SU-DHL-6 (cell line): Measurements from ENCODE around the gene ZCCHC3.

ENCODE experiments used
- EZH2phosphoT487 ChIP-seq: fragments of 200-600 bp; sonication (generic), shearing (Covaris generic); conservative IDR thresholded peaks from 2 replicates; pipeline ENCODE4 v1.6.1; 2018; ENCODE audit warnings: mild to moderate bottlenecking, antibody characterized with exemption, low read length, moderate library complexity, mixed read lengths
- TF ChIP-seq, protein P1 (sequence below): fragments of 200-600 bp; sonication (generic); IDR thresholded peaks from one replicate; pipeline ENCODE4 v1.5.1; 2017; ENCODE audit warnings: antibody characterized with exemption, mild to moderate bottlenecking, low read length, moderate library complexity; ENCODE audit not compliant: insufficient read depth, poor library complexity, severe bottlenecking

DNA sequence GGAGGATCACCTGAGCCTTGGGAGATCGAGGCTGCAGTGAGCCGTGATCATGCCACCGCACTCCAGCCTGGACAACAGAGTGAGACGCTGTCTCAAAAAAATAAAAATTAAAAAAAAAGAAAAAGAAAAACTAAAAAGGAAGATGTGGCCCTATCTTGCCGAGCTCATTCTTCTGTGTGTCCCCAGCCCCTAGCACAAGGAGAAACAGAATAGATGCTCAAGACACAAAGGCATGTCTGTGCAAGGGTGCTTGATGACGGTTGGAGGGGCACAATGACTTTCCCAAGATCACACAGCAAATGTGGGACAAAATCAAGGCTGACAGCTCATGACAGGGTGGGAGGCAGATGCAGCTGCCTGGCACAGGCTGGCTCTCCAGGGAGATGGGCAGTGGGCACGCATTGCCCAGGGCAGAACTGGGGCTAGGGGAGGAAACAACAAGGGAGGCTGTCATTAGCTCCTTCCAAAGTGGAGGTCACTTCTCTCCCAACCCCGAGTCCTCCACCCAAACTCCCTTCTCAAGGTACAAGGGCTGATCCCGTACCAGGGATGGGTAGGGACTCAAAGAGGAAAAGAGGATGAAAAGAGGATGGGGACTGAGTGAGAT lies 48.8 kb downstream of the ZCCHC3 start:
- TF ChIP-seq, protein P1, sequence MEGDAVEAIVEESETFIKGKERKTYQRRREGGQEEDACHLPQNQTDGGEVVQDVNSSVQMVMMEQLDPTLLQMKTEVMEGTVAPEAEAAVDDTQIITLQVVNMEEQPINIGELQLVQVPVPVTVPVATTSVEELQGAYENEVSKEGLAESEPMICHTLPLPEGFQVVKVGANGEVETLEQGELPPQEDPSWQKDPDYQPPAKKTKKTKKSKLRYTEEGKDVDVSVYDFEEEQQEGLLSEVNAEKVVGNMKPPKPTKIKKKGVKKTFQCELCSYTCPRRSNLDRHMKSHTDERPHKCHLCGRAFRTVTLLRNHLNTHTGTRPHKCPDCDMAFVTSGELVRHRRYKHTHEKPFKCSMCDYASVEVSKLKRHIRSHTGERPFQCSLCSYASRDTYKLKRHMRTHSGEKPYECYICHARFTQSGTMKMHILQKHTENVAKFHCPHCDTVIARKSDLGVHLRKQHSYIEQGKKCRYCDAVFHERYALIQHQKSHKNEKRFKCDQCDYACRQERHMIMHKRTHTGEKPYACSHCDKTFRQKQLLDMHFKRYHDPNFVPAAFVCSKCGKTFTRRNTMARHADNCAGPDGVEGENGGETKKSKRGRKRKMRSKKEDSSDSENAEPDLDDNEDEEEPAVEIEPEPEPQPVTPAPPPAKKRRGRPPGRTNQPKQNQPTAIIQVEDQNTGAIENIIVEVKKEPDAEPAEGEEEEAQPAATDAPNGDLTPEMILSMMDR, result no peak
- no peak for TF ChIP-seq EZH2phosphoT487
